Measurements from ENCODE around the gene ADAMTSL3.

The ADAMTSL3 gene

GRCh38 chr15:83853232-83853631 lies 199.3 kb downstream of the ADAMTSL3 start:
- Histone ChIP-seq H3K36me3 (ENCODE audit: control insufficient read depth in 5 of 5, insufficient read depth in 5 of 5, low read length in 5 of 5) (no peaks in the 10 kb centered on the region), H3K9ac (ENCODE audit: low read length in 5 of 5) (no peak overlapping the region), H3K27ac (ENCODE audit: low read depth, low read length) (no peak overlapping the region), H3K9me3 (ENCODE audit: control insufficient read depth in 5 of 5, low read length in 5 of 5) (no peaks in the 10 kb centered on the region), H3K4me1 (ENCODE audit: control insufficient read depth in 5 of 5, insufficient read depth in 5 of 5, low read length in 5 of 5) (peaks cover 0 to 8% (median 3%) of the 10 kb centered on the region in 5 donors), H3K27me3 (ENCODE audit: control insufficient read depth in 5 of 5, insufficient read depth in 4 of 5, low read length in 5 of 5) (peaks cover 0 to 3% (median 0%) of the 10 kb centered on the region in 5 donors), H3K4me3 (ENCODE audit: low read depth in 1 of 5, low read length in 5 of 5) (no peak overlapping the region)

GRCh38 chr15:83854321-83854720 lies 200.4 kb downstream of the ADAMTSL3 start:
- no peaks in the 10 kb centered on the region for H3K9me3 ChIP-seq (ENCODE audit: control insufficient read depth in 5 of 5, low read length in 5 of 5)
- H3K9ac ChIP-seq (ENCODE audit: low read length in 5 of 5): no peak overlapping the region
- peaks cover 0 to 3% (median 0%) of the 10 kb centered on the region in 5 donors for H3K27me3 ChIP-seq (ENCODE audit: control insufficient read depth in 5 of 5, insufficient read depth in 4 of 5, low read length in 5 of 5)
- no peak overlapping the region for H3K27ac ChIP-seq (ENCODE audit: low read depth, low read length)
- H3K4me1 ChIP-seq (ENCODE audit: control insufficient read depth in 5 of 5, insufficient read depth in 5 of 5, low read length in 5 of 5): no peaks in the 10 kb centered on the region
- H3K36me3 ChIP-seq (ENCODE audit: control insufficient read depth in 5 of 5, insufficient read depth in 5 of 5, low read length in 5 of 5): no peaks in the 10 kb centered on the region
- H3K4me3 ChIP-seq (ENCODE audit: low read depth in 1 of 5, low read length in 5 of 5): no peak overlapping the region

- Histone ChIP-seq H3K9ac (ENCODE audit: low read length in 5 of 5) (no peak overlapping the region), H3K4me3 (ENCODE audit: low read depth in 1 of 5, low read length in 5 of 5) (no peak overlapping the region), H3K9me3 (ENCODE audit: control insufficient read depth in 5 of 5, low read length in 5 of 5) (no peaks in the 10 kb centered on the region), H3K27me3 (ENCODE audit: control insufficient read depth in 5 of 5, insufficient read depth in 4 of 5, low read length in 5 of 5) (peaks cover 0 to 3% (median 0%) of the 10 kb centered on the region in 5 donors), H3K27ac (ENCODE audit: low read depth, low read length) (no peak overlapping the region), H3K36me3 (ENCODE audit: control insufficient read depth in 5 of 5, insufficient read depth in 5 of 5, low read length in 5 of 5) (no peaks in the 10 kb centered on the region), H3K4me1 (ENCODE audit: control insufficient read depth in 5 of 5, insufficient read depth in 5 of 5, low read length in 5 of 5) (no peaks in the 10 kb centered on the region)
Observed at GRCh38 chr15:83854950-83855707, 201.2 kb downstream of the ADAMTSL3 start.

GRCh38 chr15:83855956-83856355 lies 202.0 kb downstream of the ADAMTSL3 start:
- Histone ChIP-seq H3K27ac (ENCODE audit: low read depth, low read length) (no peak overlapping the region), H3K36me3 (ENCODE audit: control insufficient read depth in 5 of 5, insufficient read depth in 5 of 5, low read length in 5 of 5) (no peaks in the 10 kb centered on the region), H3K27me3 (ENCODE audit: control insufficient read depth in 5 of 5, insufficient read depth in 4 of 5, low read length in 5 of 5) (peaks cover 0 to 3% (median 0%) of the 10 kb centered on the region in 5 donors), H3K9me3 (ENCODE audit: control insufficient read depth in 5 of 5, low read length in 5 of 5) (no peaks in the 10 kb centered on the region), H3K9ac (ENCODE audit: low read length in 5 of 5) (no peak overlapping the region), H3K4me3 (ENCODE audit: low read depth in 1 of 5, low read length in 5 of 5) (no peak overlapping the region), H3K4me1 (ENCODE audit: control insufficient read depth in 5 of 5, insufficient read depth in 5 of 5, low read length in 5 of 5) (no peaks in the 10 kb centered on the region)

GRCh38 chr15:83858820-83859505 lies 205.0 kb downstream of the ADAMTSL3 start:
- no peaks in the 10 kb centered on the region for H3K36me3 ChIP-seq (ENCODE audit: control insufficient read depth in 5 of 5, insufficient read depth in 5 of 5, low read length in 5 of 5)

GRCh38 chr15:83866692-83867091 lies 212.8 kb downstream of the ADAMTSL3 start:
- Histone ChIP-seq H3K4me3 (ENCODE audit: low read depth in 1 of 5, low read length in 5 of 5) (no peak overlapping the region), H3K27ac (ENCODE audit: low read depth, low read length) (no peak overlapping the region), H3K9ac (ENCODE audit: low read length in 5 of 5) (no peak overlapping the region), H3K4me1 (ENCODE audit: control insufficient read depth in 5 of 5, insufficient read depth in 5 of 5, low read length in 5 of 5) (no peaks in the 10 kb centered on the region), H3K36me3 (ENCODE audit: control insufficient read depth in 5 of 5, insufficient read depth in 5 of 5, low read length in 5 of 5) (no peaks in the 10 kb centered on the region), H3K9me3 (ENCODE audit: control insufficient read depth in 5 of 5, low read length in 5 of 5) (no peaks in the 10 kb centered on the region), H3K27me3 (ENCODE audit: control insufficient read depth in 5 of 5, insufficient read depth in 4 of 5, low read length in 5 of 5) (no peaks in the 10 kb centered on the region)

More at GRCh38 chr15:83858820-83859505, 205.0 kb downstream of the ADAMTSL3 start:
- H3K27me3 ChIP-seq (ENCODE audit: control insufficient read depth in 5 of 5, insufficient read depth in 4 of 5, low read length in 5 of 5): no peaks in the 10 kb centered on the region
- H3K9me3 ChIP-seq (ENCODE audit: control insufficient read depth in 5 of 5, low read length in 5 of 5): no peaks in the 10 kb centered on the region
- H3K4me3 ChIP-seq (ENCODE audit: low read depth in 1 of 5, low read length in 5 of 5): no peak overlapping the region
- no peak overlapping the region for H3K9ac ChIP-seq (ENCODE audit: low read length in 5 of 5)
- H3K4me1 ChIP-seq (ENCODE audit: control insufficient read depth in 5 of 5, insufficient read depth in 5 of 5, low read length in 5 of 5): no peaks in the 10 kb centered on the region
- H3K27ac ChIP-seq (ENCODE audit: low read depth, low read length): no peak overlapping the region

- Histone ChIP-seq H3K27me3 (ENCODE audit: control insufficient read depth in 5 of 5, insufficient read depth in 4 of 5, low read length in 5 of 5) (no peaks in the 10 kb centered on the region), H3K9me3 (ENCODE audit: control insufficient read depth in 5 of 5, low read length in 5 of 5) (no peaks in the 10 kb centered on the region), H3K36me3 (ENCODE audit: control insufficient read depth in 5 of 5, insufficient read depth in 5 of 5, low read length in 5 of 5) (no peaks in the 10 kb centered on the region), H3K9ac (ENCODE audit: low read length in 5 of 5) (no peak overlapping the region), H3K27ac (ENCODE audit: low read depth, low read length) (no peak overlapping the region), H3K4me3 (ENCODE audit: low read depth in 1 of 5, low read length in 5 of 5) (no peak overlapping the region), H3K4me1 (ENCODE audit: control insufficient read depth in 5 of 5, insufficient read depth in 5 of 5, low read length in 5 of 5) (no peaks in the 10 kb centered on the region)
Observed at GRCh38 chr15:83869341-83869740, 215.4 kb downstream of the ADAMTSL3 start.

- no peaks in the 10 kb centered on the region for H3K27me3 ChIP-seq (ENCODE audit: control insufficient read depth in 5 of 5, insufficient read depth in 4 of 5, low read length in 5 of 5)
- H3K36me3 ChIP-seq (ENCODE audit: control insufficient read depth in 5 of 5, insufficient read depth in 5 of 5, low read length in 5 of 5): no peaks in the 10 kb centered on the region
- no peaks in the 10 kb centered on the region for H3K9me3 ChIP-seq (ENCODE audit: control insufficient read depth in 5 of 5, low read length in 5 of 5)
- H3K4me1 ChIP-seq (ENCODE audit: control insufficient read depth in 5 of 5, insufficient read depth in 5 of 5, low read length in 5 of 5): no peaks in the 10 kb centered on the region
- H3K27ac ChIP-seq (ENCODE audit: low read depth, low read length): no peak overlapping the region
- H3K9ac ChIP-seq (ENCODE audit: low read length in 5 of 5): no peak overlapping the region
- no peak overlapping the region for H3K4me3 ChIP-seq (ENCODE audit: low read depth in 1 of 5, low read length in 5 of 5)
Observed at GRCh38 chr15:83871808-83872559, 218.1 kb downstream of the ADAMTSL3 start.

GRCh38 chr15:83873966-83874365 lies 220.0 kb downstream of the ADAMTSL3 start:
- Histone ChIP-seq H3K36me3 (ENCODE audit: control insufficient read depth in 5 of 5, insufficient read depth in 5 of 5, low read length in 5 of 5) (no peaks in the 10 kb centered on the region), H3K9ac (ENCODE audit: low read length in 5 of 5) (no peak overlapping the region), H3K4me1 (ENCODE audit: control insufficient read depth in 5 of 5, insufficient read depth in 5 of 5, low read length in 5 of 5) (no peaks in the 10 kb centered on the region), H3K4me3 (ENCODE audit: low read depth in 1 of 5, low read length in 5 of 5) (no peak overlapping the region), H3K27me3 (ENCODE audit: control insufficient read depth in 5 of 5, insufficient read depth in 4 of 5, low read length in 5 of 5) (no peaks in the 10 kb centered on the region), H3K27ac (ENCODE audit: low read depth, low read length) (no peak overlapping the region), H3K9me3 (ENCODE audit: control insufficient read depth in 5 of 5, low read length in 5 of 5) (no peaks in the 10 kb centered on the region)

- H3K36me3 ChIP-seq (ENCODE audit: control insufficient read depth in 5 of 5, insufficient read depth in 5 of 5, low read length in 5 of 5): no peaks in the 10 kb centered on the region
- no peak overlapping the region for H3K27ac ChIP-seq (ENCODE audit: low read depth, low read length)
- no peak overlapping the region for H3K9ac ChIP-seq (ENCODE audit: low read length in 5 of 5)
Observed at GRCh38 chr15:83880529-83880928, 226.6 kb downstream of the ADAMTSL3 start.

More at GRCh38 chr15:83880529-83880928, 226.6 kb downstream of the ADAMTSL3 start:
- Histone ChIP-seq H3K4me1 (ENCODE audit: control insufficient read depth in 5 of 5, insufficient read depth in 5 of 5, low read length in 5 of 5) (no peaks in the 10 kb centered on the region), H3K9me3 (ENCODE audit: control insufficient read depth in 5 of 5, low read length in 5 of 5) (no peaks in the 10 kb centered on the region), H3K4me3 (ENCODE audit: low read depth in 1 of 5, low read length in 5 of 5) (no peak overlapping the region), H3K27me3 (ENCODE audit: control insufficient read depth in 5 of 5, insufficient read depth in 4 of 5, low read length in 5 of 5) (no peaks in the 10 kb centered on the region)

All from subcutaneous abdominal adipose tissue (tissue), 5 donors.